HuH-7.5 (cell line): Measurements from ENCODE around the gene GATA5.
"Not testable (repeated sequence)": the region's sequence is repeated elsewhere in the genome, so short reads cannot be mapped to it uniquely, and the experiment has no call there.

Source experiments
- DNase-seq: peaks from one replicate; pipeline ENCODE4 v3.0.0; 2011; ENCODE audit warnings: low spot score

GATA5 gene

GRCh38 chr20:62505337-62506045, 29.7 kb upstream of the GATA5 start:
- DNase-seq, result no peak

DNA sequence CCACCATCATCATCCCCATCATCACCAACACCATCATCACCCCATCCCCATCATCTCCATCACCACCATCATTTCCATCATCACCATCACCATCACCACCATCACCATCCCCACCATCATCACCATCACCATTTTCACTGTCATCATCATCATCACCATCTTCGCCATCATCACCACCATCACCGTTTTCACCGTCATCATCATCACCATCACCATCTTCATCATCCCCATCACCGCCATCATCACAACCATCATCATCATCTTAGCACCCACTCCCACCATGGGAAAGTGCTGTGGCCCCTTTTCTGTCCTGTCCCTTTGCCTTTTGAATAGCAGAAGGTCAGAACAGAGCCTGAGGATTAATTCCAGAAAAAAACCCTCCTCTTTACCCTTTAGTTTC, 28.5 kb upstream of the GATA5 start:
- no peak for DNase-seq

- no peak for DNase-seq
Observed at GRCh38 chr20:62503401-62504178, 27.8 kb upstream of the GATA5 start.

GRCh38 chr20:62502496-62503095, 26.8 kb upstream of the GATA5 start:
- no peak for DNase-seq

DNA sequence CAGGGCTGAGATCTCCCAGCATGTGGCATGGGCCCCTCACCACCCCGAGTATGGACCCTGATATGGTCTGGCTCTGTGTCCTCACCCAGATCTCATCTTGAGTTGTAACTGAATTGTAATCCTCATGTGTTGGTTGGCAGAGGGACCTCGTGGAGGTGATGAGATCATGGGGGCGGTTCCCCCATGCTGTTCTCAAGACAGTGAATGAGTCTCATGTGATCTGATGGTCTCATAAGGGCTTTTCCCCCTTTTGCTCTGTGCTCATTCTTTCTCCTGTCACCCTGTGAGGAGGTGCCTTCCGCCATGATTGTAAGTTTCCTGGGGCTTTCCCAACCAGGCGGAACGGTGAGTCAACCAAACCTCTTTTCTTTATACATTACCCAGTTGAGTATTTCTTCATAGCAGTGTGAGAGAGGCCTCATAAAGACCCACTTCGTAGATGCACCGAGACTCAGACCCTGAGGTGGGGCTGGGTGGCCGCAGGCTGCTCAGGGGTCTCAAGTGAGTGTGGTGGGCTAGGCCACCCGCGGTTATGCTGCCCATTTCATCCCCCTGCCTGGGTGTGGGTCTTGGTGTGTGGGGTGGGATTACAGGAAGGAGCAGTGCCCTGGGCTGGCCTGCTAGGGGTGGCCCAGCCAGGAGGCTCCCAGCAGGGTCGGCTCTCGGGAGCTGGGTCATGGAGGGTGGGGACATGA, 26.2 kb upstream of the GATA5 start:
- DNase-seq, result no peak

DNA sequence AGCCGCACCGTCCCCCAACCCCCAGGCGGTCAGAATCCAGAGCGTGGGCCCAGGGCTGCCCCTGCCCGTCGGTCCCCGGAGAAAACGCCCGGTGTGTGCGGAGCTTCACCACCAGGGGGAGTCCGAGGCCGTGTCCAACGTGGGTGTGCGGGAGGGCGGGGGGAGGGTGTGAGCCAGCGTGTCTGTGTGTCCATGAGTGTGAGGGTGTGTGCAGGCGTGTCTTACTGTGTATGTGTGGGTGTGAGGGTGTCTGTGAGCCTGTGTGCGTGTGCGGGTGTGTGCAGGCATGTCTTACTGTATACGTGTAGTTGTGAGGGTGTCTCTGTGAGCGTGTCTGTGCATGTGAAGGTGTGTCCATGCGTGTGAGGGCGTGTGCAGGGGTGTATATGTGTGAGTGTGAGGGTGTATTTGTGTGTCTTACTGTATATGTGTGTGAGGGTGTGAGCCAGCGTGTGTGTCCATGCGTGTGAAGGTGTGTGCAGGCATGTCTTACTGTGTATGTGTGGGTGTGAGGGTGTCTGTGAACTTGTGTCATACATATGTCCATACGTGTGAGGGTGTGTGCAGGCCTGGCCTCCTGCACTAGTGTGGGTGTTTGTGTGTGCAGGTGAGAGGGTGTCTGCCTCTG, 24.6 kb upstream of the GATA5 start:
- DNase-seq, result peak; percentile 95

GRCh38 chr20:62499758-62500236, 24.0 kb upstream of the GATA5 start:
- DNase-seq, result peak; percentile 58

GRCh38 chr20:62498874-62499273, 23.1 kb upstream of the GATA5 start:
- DNase-seq, result no peak

- peak; percentile 84 for DNase-seq
Observed at GRCh38 chr20:62496568-62497218, 20.9 kb upstream of the GATA5 start.

- DNase-seq, result no peak
Observed at GRCh38 chr20:62495749-62496567, 20.2 kb upstream of the GATA5 start.

GRCh38 chr20:62494980-62495748, 19.4 kb upstream of the GATA5 start:
- no peak for DNase-seq

DNA sequence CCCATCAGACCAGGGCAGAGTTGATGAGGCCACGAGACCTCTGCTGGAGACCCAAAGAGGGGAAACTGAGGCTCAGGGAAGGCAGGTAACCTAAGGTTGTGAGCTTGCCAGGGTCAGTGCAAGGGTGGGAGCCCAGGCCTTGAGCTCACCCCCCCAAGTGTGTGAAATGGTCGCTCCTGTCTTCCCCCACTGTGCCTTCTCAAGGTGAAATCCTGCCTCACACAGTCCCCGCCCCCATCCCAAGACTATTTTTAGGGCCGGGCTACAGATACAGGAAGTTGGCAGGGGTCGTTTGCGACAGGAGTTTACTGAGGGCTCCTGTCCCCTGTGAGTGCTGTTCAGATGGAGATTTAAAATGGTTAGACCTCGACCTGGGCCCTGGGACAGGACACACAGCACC, 18.7 kb upstream of the GATA5 start:
- no peak for DNase-seq

- DNase-seq, result no peak
Observed at GRCh38 chr20:62493886-62494285, 18.1 kb upstream of the GATA5 start.

GRCh38 chr20:62493253-62493885, 17.6 kb upstream of the GATA5 start:
- DNase-seq, result no peak

DNA sequence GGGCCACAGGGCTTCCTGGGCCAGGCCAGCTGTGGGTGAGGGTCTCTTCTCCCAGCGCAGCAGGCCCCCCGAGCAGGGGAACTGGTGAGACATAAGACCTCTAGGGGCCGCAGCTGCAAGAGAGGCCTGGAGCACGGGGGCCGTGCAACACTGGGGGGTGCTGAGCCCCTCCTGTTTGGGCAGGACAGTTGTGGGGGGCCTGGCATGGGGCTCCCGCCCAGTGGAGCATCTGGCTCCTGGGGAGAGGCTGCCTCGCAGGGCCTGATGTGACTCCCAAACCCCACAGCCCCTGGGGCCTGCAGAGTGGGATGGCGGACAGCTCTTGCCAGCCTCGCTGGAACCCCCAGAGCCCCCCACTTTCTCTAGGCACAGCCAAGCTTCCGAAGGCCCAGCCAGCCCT, 16.9 kb upstream of the GATA5 start:
- DNase-seq, result no peak

DNA sequence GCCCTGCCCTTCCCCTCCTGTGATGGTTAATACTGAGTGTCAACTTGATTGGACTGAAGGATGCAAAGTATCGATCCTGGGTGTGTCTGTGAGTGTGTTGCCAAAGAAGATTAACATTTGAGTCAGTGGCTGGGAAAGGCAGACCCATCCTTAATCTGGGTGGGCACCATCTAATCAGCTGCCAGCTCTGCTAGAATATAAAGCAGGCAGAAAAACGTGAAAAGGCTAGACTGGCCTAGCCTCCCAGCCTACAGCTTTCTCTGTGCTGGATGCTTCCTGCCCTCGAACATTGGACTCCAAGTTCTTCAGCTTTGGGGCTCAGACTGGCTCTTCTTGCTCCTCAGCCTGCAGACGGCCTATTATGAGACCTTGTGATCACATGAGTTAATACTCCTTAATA, 15.0 kb upstream of the GATA5 start:
- DNase-seq, result not testable (repeated sequence)

- no peak for DNase-seq
Observed at GRCh38 chr20:62489932-62490263, 14.1 kb upstream of the GATA5 start.

DNA sequence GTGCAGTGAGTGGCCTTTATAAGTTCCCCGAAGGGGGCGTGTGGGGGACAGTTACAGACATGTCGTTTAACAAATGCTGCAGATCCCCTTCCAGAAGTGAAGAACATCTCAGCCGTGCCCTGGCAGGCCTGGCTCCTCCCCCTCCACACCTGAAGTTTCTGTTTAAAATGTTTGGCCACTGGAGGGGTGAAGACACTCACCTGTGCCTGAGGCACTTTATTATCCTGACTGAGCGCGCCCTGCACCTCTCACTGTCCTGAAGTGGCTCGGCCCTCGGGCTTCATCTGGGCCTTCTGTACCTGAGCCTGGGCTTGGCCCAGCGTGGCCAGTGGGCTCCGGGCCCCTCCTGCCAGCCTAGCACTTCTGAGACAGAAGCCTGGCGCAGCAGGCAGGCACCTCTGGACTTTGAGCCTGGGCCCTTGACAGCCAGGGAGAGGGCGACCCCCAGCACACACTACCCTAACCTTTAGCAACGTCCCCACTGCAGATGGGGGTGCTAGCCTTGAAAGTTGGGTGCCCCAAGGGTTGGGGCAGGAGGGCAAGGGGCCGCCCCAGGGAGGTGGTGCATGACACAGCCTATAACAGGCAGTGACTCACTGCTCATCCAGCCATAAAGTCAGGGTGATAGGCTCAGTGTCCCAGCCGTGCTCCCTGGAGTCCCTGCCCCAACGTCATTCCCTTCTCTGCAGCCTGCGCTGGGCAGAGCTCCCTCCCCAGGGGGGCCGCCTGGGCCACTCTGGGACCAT, 13.6 kb upstream of the GATA5 start:
- DNase-seq, result no peak

GRCh38 chr20:62488470-62488869, 12.7 kb upstream of the GATA5 start:
- DNase-seq, result no peak
